HepG2 (cell line): Measurements from ENCODE around the gene GDI1. TPM values are rescaled to one million over a fixed set of nuclear protein-coding genes. Genes with fewer than 3 reads are reported as not detected.

Experiments used
- CCAR2 ChIP-seq: fragments of 200-400 bp; formaldehyde crosslinking; optimal IDR thresholded peaks from 2 replicates; pipeline ENCODE3; 2018; ENCODE audit warnings: low read depth, mild to moderate bottlenecking, low read length, moderate library complexity
- E2F5 ChIP-seq: sonication (generic); formaldehyde crosslinking; conservative IDR thresholded peaks from 2 replicates; pipeline ENCODE4 v1.4.0; 2020; ENCODE audit warnings: missing genetic modification reagents
- GMEB1 ChIP-seq: sonication (generic); formaldehyde crosslinking; IDR thresholded peaks from 2 replicates; pipeline ENCODE4 v1.5.1; 2020; ENCODE audit warnings: missing genetic modification reagents, mild to moderate bottlenecking, borderline replicate concordance
- JUN ChIP-seq: sonication (generic); formaldehyde crosslinking; IDR thresholded peaks from 2 replicates; pipeline ENCODE4 v1.4.0; 2020; ENCODE audit warnings: mild to moderate bottlenecking, missing genetic modification reagents
- KAT8 ChIP-seq: IDR thresholded peaks from 2 replicates; pipeline ENCODE4 v1.6.1; 2016; ENCODE audit warnings: missing genetic modification reagents, missing compliant biosample characterization
- MAF1 ChIP-seq: sonication (generic); formaldehyde crosslinking; IDR thresholded peaks from 2 replicates; pipeline ENCODE4 v1.5.0; 2020; ENCODE audit warnings: missing genetic modification reagents, borderline replicate concordance
- MAFK ChIP-seq, 2 experiments: IDR thresholded peaks in 1 of 2; conservative IDR thresholded peaks in 1 of 2; 2 replicates each; pipeline ENCODE4 v1.6.1; 2011; ENCODE audit warnings: improper control_type of control experiment in 2 of 2, low read length in 2 of 2
- MBD4 ChIP-seq: IDR thresholded peaks from 2 replicates; pipeline ENCODE4 v1.6.1; 2012; ENCODE audit warnings: low read length, inconsistent platforms, borderline replicate concordance
- NFKB2 ChIP-seq: sonication (generic); formaldehyde crosslinking; IDR thresholded peaks from 2 replicates; pipeline ENCODE4 v1.4.0; 2020; ENCODE audit warnings: missing genetic modification reagents, borderline replicate concordance
- TFDP1 ChIP-seq: IDR thresholded peaks from 2 replicates; pipeline ENCODE4 v1.6.1; 2016; ENCODE audit warnings: missing compliant biosample characterization, missing genetic modification reagents, borderline replicate concordance
- ZBTB42 ChIP-seq: sonication (generic); formaldehyde crosslinking; IDR thresholded peaks from 2 replicates; pipeline ENCODE4 v1.5.0; 2020; ENCODE audit warnings: mild to moderate bottlenecking, missing genetic modification reagents
- ZHX2 ChIP-seq, 2 experiments: sonication (generic) in 1 of 2; formaldehyde crosslinking in 1 of 2; IDR thresholded peaks; 2 replicates each; pipeline versions ENCODE4 v1.6.1 to v1.9.0; 2014 to 2022; ENCODE audit warnings: antibody characterized with exemption in 1 of 2, borderline replicate concordance in 1 of 2, inconsistent platforms in 1 of 2, low read depth in 1 of 2, missing genetic modification reagents in 1 of 2
- ZNF543 ChIP-seq: sonication (generic); formaldehyde crosslinking; IDR thresholded peaks from 2 replicates; pipeline ENCODE4 v1.4.0; 2020; ENCODE audit warnings: mild to moderate bottlenecking, missing genetic modification reagents
- ZNF563 ChIP-seq: sonication (generic); formaldehyde crosslinking; IDR thresholded peaks from 2 replicates; pipeline ENCODE4 v1.8.0; 2022; ENCODE audit warnings: mild to moderate bottlenecking, moderate library complexity, missing genetic modification reagents
- ZNF775 ChIP-seq: sonication (generic); formaldehyde crosslinking; IDR thresholded peaks from 2 replicates; pipeline ENCODE4 v1.4.0; 2020; ENCODE audit warnings: missing genetic modification reagents, mild to moderate bottlenecking, moderate library complexity, borderline replicate concordance
- ZNF782 ChIP-seq: sonication (generic); formaldehyde crosslinking; IDR thresholded peaks from 2 replicates; pipeline ENCODE4 v1.4.0; 2020; ENCODE audit warnings: missing genetic modification reagents, mild to moderate bottlenecking, borderline replicate concordance
- polyA plus RNA-seq, 8 experiments: library from polyadenylated mRNA; depleted of rRNA in 3 of 8; stranded (reverse) in 7 of 8; unstranded in 1 of 8; fragments of >200 nt; fragmentation: Illumina TruSeq in 4 of 8; extraction: Trizol in 4 of 8; gene quantifications; 2 replicates each; pipeline versions ENCODE4 v1.2.1 to v1.2.3, GENCODE V29; 2011 to 2016; ENCODE audit warnings: low read depth in 4 of 8, missing spikeins in 1 of 8, mixed read lengths in 1 of 8; ENCODE audit not compliant: insufficient read depth in 1 of 8
- total RNA-seq, 5 experiments: library from RNA; depleted of rRNA; stranded (reverse); fragments of >200 nt; fragmentation: Illumina TruSeq; extraction: Trizol; gene quantifications; 2 replicates each; pipeline ENCODE4 v1.2.3, GENCODE V29; 2016; ENCODE audit warnings: low read depth in 1 of 5

The GDI1 gene
- total and polyA plus RNA-seq, 2 of the 13 experiments (the other 11 are each of a cell fraction or from before 2014, with no cell fraction given) = 17.4 to 105 TPM

DNA sequence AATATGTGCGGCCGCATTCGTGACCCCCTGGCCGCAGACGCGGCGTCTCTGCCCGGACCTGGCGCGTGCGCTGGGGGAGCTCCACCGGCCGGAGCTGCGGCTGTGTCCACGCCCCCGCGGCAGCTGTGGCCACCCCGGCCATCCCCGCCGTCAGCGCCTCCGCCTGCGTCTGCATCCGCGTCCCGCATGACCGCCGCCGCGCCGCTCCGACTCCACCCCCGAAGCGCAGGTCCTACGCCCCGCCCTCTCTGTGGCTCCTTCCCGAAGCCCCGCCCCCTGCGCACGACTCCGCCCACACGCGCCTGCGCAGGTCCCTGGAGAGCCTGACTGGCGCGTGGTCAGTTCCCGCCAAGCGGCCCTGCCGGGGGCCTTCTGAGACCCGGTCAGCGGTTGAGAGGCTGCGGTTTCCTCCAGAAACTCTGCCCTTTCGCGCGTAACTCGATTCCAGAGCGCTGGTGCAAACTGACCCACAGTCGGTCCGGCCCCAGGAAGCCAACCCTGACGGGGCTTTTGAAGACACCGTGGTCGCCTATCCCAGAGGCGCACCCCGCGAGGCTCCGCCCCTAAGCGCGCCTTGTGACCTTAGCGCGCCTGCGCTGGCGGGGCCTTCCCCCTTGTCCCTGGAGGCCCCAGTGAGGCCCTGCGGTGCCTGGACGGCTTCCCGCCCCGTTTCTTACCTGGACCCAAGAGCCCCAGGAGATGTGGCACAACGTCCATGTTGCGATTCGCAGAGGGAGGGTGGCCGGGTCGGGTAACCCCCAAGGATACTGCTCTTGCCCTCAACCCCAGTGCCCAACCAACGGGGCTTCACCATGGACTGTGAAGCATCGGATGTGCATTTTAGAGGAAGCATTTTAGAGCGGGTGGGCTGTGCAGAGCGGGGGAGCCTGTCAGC, 42.0 kb downstream of the GDI1 start, which contains the start of gene LAGE3 (continued):
- TF ChIP-seq ZNF782 = 0 out of 2 replicates have a peak, but pooled peaks have one; percentile 32
- TF ChIP-seq GMEB1 = peak; percentile 59; the same call in 1 of the 2 replicates
- peak; percentile 98 for TF ChIP-seq TFDP1 (CRISPR knock-in tag)
- TF ChIP-seq ZHX2 (IDR thresholded peaks at IDR 0.05; ENCODE audit: low read depth) = 0 out of 2 replicates have a peak, but pooled peaks have one; percentile 14
- TF ChIP-seq ZHX2 (CRISPR knock-in tag; IDR thresholded peaks at IDR 0.05; ENCODE audit: borderline replicate concordance) = no peak
- TF ChIP-seq ZNF543 (CRISPR knock-in tag) = no peak
- TF ChIP-seq CCAR2 = no peak
- no peak for TF ChIP-seq E2F5 (CRISPR knock-in tag)
- TF ChIP-seq MBD4 = no peak
- peak; percentile 76; the same call in 1 of the 2 replicates for TF ChIP-seq NFKB2 (CRISPR knock-in tag)
- TF ChIP-seq MAFK (conservative IDR thresholded peaks at IDR 0.05 in 1 of 2, IDR thresholded peaks at IDR 0.05 in 1 of 2; ENCODE audit: low read length in 2 of 2) = no peak
- 0 out of 2 replicates have a peak, but pooled peaks have one; percentile 34 for TF ChIP-seq JUN (CRISPR knock-in tag)
- 0 out of 2 replicates have a peak, but pooled peaks have one; percentile 37 for TF ChIP-seq ZNF775
- no peak for TF ChIP-seq MAF1 (CRISPR knock-in tag)
- TF ChIP-seq KAT8 (CRISPR knock-in tag) = 0 out of 2 replicates have a peak, but pooled peaks have one; percentile 22
- no peak for TF ChIP-seq ZNF563 (CRISPR knock-in tag)
- TF ChIP-seq ZBTB42 = 0 out of 2 replicates have a peak, but pooled peaks have one; percentile 39
